MCF 10A (cell line): Measurements from ENCODE around the gene L3MBTL3. TPM values are rescaled to one million over a fixed set of nuclear protein-coding genes. Genes with fewer than 3 reads are reported as not detected.

Experiments used
- Bru-seq: library from RNA; stranded (reverse); fragments of 400-500 nt; gene quantifications from one replicate; lab custom pipeline; 2021; lab: Mats Ljungman, UMichigan
- BruChase-seq, 2 experiments: library from RNA; stranded (reverse); fragments of 400-500 nt; gene quantifications; one replicate each; lab custom pipeline; 2021; lab: Mats Ljungman, UMichigan
- BruUV-seq: library from RNA; stranded (reverse); fragments of 400-500 nt; replicated peaks from 2 replicates; lab custom pipeline; 2021; lab: Mats Ljungman, UMichigan
- CTCF ChIA-PET: fragments of 300-600 bp; sonication (Branson Sonifier 250); formaldehyde crosslinking; extraction: SDS; loops from one replicate; lab custom pipeline; 2021; ENCODE audit warnings: antibody characterized with exemption, inconsistent platforms; lab: Yijun Ruan, JAX
- POLR2A ChIA-PET: fragments of 300-600, 350-650 bp; sonication (Branson Sonifier 250); formaldehyde crosslinking; extraction: SDS; loops from one replicate; lab custom pipeline; 2020; ENCODE audit warnings: antibody characterized with exemption, inconsistent platforms; lab: Yijun Ruan, JAX
- DNase-seq: peaks from one replicate; pipeline ENCODE4 v3.0.0-alpha.2; 2018; ENCODE audit not compliant: unreplicated experiment
- H3K27ac Mint-ChIP-seq: one replicate; pipeline ENCODE4 v1.8.0; 2022; ENCODE audit warnings: mild to moderate bottlenecking, low read depth, mixed read lengths; ENCODE audit not compliant: unreplicated experiment
- H3K27me3 Mint-ChIP-seq: one replicate; pipeline ENCODE4 v1.8.0; 2022; ENCODE audit warnings: mixed read lengths; ENCODE audit not compliant: insufficient read depth, unreplicated experiment
- H3K36me3 Mint-ChIP-seq: one replicate; pipeline ENCODE4 v1.8.0; 2022; ENCODE audit warnings: mild to moderate bottlenecking, moderate library complexity, mixed read lengths; ENCODE audit not compliant: insufficient read depth, unreplicated experiment
- H3K4me1 Mint-ChIP-seq: one replicate; pipeline ENCODE4 v1.8.0; 2022; ENCODE audit warnings: mixed read lengths; ENCODE audit not compliant: insufficient read depth, unreplicated experiment
- H3K4me3 Mint-ChIP-seq: one replicate; pipeline ENCODE4 v1.8.0; 2022; ENCODE audit warnings: mild to moderate bottlenecking, moderate library complexity, mixed read lengths; ENCODE audit not compliant: unreplicated experiment
- H3K9me3 Mint-ChIP-seq: one replicate; pipeline ENCODE4 v1.8.0; 2022; ENCODE audit warnings: mixed read lengths; ENCODE audit not compliant: unreplicated experiment
- intact Hi-C: fragments of 100-400 bp; cut with micrococcal nuclease; formaldehyde crosslinking; loops from 2 replicates; pipeline ENCODE4 v1.14.1; 2022
- long read RNA-seq: library from polyadenylated mRNA; stranded (forward); transcript quantifications from one replicate; pipeline ENCODE4 v2.0.0, GENCODE V29; 2022
- total RNA-seq: library from RNA; stranded (reverse); gene quantifications from 2 replicates; pipeline ENCODE4 v1.2.3, GENCODE V29; 2022
- TF ChIP-seq, protein P1 (sequence below): fragments of 200-600 bp; IDR thresholded peaks from one replicate; pipeline ENCODE4 v1.8.0; 2022; ENCODE audit warnings: antibody characterized with exemption, mild to moderate bottlenecking; ENCODE audit not compliant: unreplicated experiment

Gene L3MBTL3
- total RNA-seq = 5.2 and 11.7 TPM in 2 replicates
- Bru-seq, nascent RNA = percentile 56 among the genes with signal in this experiment
- percentile 47 among the genes with signal in this experiment for BruChase-seq, experiment 1, labeled RNA remaining after a 6-hour chase
- percentile 47 among the genes with signal in this experiment for BruChase-seq, experiment 2, labeled RNA remaining after a 2-hour chase
- long read RNA-seq, full-length matches to known transcripts = 5 of 12 reads
- long read RNA-seq, partial matches to known transcripts = 0 of 12 reads
- long read RNA-seq, other reads (novel, unspliced or antisense) = 7 of 12 reads

DNA sequence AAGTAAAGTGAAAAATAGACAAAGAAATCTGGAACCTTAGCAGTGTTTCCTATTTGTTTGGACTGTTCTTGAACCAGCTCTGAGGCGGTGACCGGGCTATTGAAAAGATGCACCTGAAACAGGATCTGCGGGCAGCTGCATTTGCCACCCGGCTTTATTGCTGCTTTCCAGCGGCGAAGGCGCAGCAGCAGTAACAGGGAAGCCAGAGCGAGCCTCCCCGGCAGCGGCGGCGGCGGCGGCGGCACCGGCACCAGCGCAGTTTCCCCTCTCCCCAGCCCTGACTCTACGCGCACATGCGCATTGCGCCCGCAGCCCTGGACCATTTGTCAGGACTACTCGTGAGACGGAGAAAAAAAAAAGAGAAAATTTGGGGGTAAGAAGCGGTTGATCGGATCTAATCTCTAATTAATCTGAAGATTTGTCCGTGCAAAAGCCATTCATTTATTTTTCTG is at the start of gene L3MBTL3:
Gene L3MBTL3, plus strand, starts transcription at position 290 of the 452 bp plus-strand sequence. CDS start 24,119 bp downstream, outside the sequence.
- Mint-ChIP-seq H3K4me3 (peak within 1 kb of the TSS; percentile 94), H3K27me3 (no peaks in the 10 kb centered on the region), H3K36me3 (peaks cover 10% of the 10 kb centered on the region), H3K4me1 (no peaks in the 10 kb centered on the region), H3K27ac (peak within 1 kb of the TSS; percentile 80), H3K9me3 (no peaks in the 10 kb centered on the region)
- intact Hi-C loops = no loop called here
- ChIA-PET POLR2A (interaction anchor here (0.6 kb wide), 2 partner anchors 14 to 166 kb away, joined by 3 read pairs; no protein-coding TSS in a partner anchor), CTCF (interaction anchor here (0.7 kb wide), 1 partner anchor 794 kb away, joined by 3 read pairs; no protein-coding TSS in a partner anchor)
- BruUV-seq = no TSS peak
- DNase-seq = peak; percentile 82
- TF ChIP-seq, protein P1, sequence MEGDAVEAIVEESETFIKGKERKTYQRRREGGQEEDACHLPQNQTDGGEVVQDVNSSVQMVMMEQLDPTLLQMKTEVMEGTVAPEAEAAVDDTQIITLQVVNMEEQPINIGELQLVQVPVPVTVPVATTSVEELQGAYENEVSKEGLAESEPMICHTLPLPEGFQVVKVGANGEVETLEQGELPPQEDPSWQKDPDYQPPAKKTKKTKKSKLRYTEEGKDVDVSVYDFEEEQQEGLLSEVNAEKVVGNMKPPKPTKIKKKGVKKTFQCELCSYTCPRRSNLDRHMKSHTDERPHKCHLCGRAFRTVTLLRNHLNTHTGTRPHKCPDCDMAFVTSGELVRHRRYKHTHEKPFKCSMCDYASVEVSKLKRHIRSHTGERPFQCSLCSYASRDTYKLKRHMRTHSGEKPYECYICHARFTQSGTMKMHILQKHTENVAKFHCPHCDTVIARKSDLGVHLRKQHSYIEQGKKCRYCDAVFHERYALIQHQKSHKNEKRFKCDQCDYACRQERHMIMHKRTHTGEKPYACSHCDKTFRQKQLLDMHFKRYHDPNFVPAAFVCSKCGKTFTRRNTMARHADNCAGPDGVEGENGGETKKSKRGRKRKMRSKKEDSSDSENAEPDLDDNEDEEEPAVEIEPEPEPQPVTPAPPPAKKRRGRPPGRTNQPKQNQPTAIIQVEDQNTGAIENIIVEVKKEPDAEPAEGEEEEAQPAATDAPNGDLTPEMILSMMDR = no peak

DNA sequence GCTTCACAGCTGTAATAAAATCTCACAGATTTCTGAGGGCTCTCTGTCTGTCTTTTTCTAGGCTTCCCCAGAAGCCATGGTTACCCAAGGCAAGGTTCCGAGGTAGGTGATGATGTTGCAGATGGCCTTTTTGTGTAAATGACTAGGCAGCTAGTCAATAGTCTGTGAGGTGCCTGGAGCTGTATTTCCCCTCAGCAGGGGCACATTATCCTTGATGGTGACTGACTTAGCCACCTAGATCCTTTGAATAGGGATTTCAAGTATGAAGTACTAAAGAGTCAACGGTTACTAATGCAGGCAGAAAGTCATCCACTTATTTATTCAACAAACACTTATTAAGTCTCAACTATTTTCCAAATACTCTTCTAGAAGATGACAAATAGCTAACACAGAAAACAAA is 49.3 kb upstream of the L3MBTL3 start:
- CTCF ChIA-PET = no interaction called here
- peaks cover 7% of the 10 kb centered on the region for H3K9me3 Mint-ChIP-seq
- no TSS peak for BruUV-seq
- no peak overlapping the region for H3K27ac Mint-ChIP-seq
- DNase-seq = no peak
- TF ChIP-seq, protein P1 = no peak
- H3K36me3 Mint-ChIP-seq = no peaks in the 10 kb centered on the region
- intact Hi-C loops = no loop called here
- no peak overlapping the region for H3K4me3 Mint-ChIP-seq
- POLR2A ChIA-PET = no interaction called here
- no peaks in the 10 kb centered on the region for H3K27me3 Mint-ChIP-seq
- H3K4me1 Mint-ChIP-seq = no peaks in the 10 kb centered on the region

DNA sequence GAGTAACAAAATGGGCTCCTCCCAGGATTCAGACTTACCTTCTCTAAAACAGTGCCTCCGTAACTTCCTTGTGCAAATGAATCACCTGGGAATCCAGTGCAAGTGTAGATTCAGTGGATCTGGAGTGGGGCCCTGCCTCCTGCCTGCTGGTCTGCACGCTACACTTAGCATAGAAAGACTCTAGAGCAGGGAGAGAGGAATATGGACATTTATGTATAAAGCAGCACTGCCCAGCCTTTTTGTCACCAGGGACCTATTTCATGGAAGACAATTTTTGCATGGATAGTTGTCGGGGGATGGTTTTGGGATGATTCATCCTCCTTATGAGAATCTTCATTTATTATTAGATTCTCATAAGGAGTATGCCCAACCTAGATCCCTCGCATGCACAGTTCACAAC is 42.3 kb upstream of the L3MBTL3 start:
- Mint-ChIP-seq H3K36me3 (no peaks in the 10 kb centered on the region), H3K4me1 (no peaks in the 10 kb centered on the region), H3K9me3 (no peaks in the 10 kb centered on the region), H3K27ac (no peak overlapping the region), H3K4me3 (no peak overlapping the region), H3K27me3 (no peaks in the 10 kb centered on the region)
- BruUV-seq = no TSS peak
- TF ChIP-seq, protein P1 = no peak
- intact Hi-C loops = no loop called here
- ChIA-PET CTCF (no interaction called here), POLR2A (no interaction called here)
- DNase-seq = no peak

DNA sequence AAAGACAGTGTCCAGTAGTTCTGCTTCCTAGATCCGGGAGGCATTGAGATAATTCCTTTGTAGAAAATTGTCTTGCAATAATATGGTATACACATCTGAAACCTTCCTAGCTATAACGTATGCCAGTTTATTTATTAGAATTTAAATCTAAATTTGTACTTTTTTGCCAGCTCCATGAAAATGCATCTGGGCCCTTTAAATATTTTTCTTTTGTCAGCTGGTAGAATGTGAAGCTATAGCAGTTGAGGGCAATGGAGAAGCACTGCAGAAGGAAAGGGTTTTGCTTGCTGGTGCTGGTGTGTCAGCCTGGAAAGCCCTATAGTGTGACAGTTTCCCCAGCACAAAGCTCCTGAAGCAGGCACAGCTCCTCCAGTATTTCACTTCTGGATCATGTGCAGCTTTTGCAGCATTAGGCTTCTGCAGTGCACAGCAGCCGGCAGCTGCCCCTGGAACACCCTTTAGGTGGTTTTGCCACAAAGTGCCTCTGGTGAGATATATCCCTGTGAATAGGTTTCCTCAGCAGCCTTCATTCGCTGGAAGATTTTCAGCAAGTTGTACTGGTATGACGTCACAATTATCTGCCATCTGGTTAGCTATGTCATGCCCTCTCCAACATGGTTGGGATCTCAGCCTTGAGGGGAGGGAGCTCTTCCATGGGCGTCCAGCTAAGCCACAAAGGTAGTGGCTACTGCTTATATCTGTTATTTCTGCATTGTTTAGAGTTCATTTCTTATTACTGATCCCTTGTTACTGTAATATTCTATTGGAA is 40.0 kb upstream of the L3MBTL3 start:
- H3K27me3 Mint-ChIP-seq = no peaks in the 10 kb centered on the region
- H3K4me1 Mint-ChIP-seq = no peaks in the 10 kb centered on the region
- intact Hi-C loops = no loop called here
- ChIA-PET POLR2A (no interaction called here), CTCF (no interaction called here)
- no peak for DNase-seq
- BruUV-seq = no TSS peak
- no peaks in the 10 kb centered on the region for H3K36me3 Mint-ChIP-seq
- H3K27ac Mint-ChIP-seq = no peak overlapping the region
- H3K9me3 Mint-ChIP-seq = no peaks in the 10 kb centered on the region
- no peak overlapping the region for H3K4me3 Mint-ChIP-seq
- TF ChIP-seq, protein P1 = no peak
